Left cardiac atrium (tissue), 4 donors: ENCODE data around the gene TRAF3IP1. TPM values are rescaled to one million over a fixed set of nuclear protein-coding genes. Genes with fewer than 3 reads are reported as not detected.
"Not testable (repeated sequence)": the region's sequence is repeated elsewhere in the genome, so short reads cannot be mapped to it uniquely, and the experiment has no call there.

Source experiments
- ATAC-seq, 2 donors: fragments of 200-7000 bp; cut with Tn5 transposase; one replicate each; pipeline ENCODE4 v1.9.1; 2020; ENCODE audit warnings: mild to moderate bottlenecking in 2 of 2, moderate library complexity in 2 of 2
- DNase-seq: peaks from one replicate; pipeline ENCODE4 v3.0.0-alpha.2; 2020
- intact Hi-C, 2 donors: fragments of 100-400 bp; cut with DNase I; formaldehyde crosslinking; loops; one replicate each; pipeline versions ENCODE4 v1.14.1 to v1.15.1; 2022 to 2023
- total RNA-seq, 2 donors: library from RNA; stranded (reverse); fragmentation: NEBNext Ultra II Directional; extraction: Animal tissue kit (Norgen Biotek cat#: 25700); gene quantifications; one replicate each; pipeline ENCODE4 v1.2.1, GENCODE V29; 2021
- donor health status: DM: no; HTN: yes; CAD: no.
- donor health status: DM: no; HTN: yes; CAD: no; lungs with severe emphysema.
- donor health status: DM: yes; HTN: yes; CAD: no.
- donor health status: Dilated cardiomyopathy.

The TRAF3IP1 gene
- total RNA-seq, 2 donors from 2014 or later = 12.1 to 14.2 TPM

- ATAC-seq = no peak
- intact Hi-C loops = no loop called here
Measured at GRCh38 chr2:238391042-238391689, 70.8 kb downstream of the TRAF3IP1 start.

DNA sequence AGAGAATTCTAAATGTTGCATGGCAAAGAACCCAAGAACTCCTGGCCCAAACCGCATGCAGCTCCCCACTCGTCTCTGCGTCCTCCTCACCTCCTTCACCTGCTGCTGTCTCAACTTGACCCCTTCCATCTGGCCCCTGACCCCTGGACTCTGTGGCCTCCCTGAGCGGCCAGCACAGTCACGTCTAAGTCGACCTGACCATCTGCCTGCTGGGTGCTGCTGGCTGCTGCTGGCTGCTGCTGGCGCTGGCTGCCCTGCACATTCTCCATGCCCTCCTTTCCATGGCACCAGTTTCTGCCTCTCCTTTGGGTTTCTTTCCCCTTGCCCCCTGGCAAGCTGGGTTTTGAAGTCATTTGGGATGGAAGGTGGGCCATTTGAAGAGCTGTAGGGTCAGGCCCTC, 76.3 kb downstream of the TRAF3IP1 start:
- intact Hi-C loops = no loop called here
- no peak for ATAC-seq

More at GRCh38 chr2:238391042-238391689, 70.8 kb downstream of the TRAF3IP1 start:
- DNase-seq = no peak

GRCh38 chr2:238397356-238397755, 77.0 kb downstream of the TRAF3IP1 start:
- ATAC-seq = no peak
- DNase-seq = no peak
- intact Hi-C loops = no loop called here

More for the DNA sequence above, 76.3 kb downstream of the TRAF3IP1 start:
- DNase-seq = no peak

DNA sequence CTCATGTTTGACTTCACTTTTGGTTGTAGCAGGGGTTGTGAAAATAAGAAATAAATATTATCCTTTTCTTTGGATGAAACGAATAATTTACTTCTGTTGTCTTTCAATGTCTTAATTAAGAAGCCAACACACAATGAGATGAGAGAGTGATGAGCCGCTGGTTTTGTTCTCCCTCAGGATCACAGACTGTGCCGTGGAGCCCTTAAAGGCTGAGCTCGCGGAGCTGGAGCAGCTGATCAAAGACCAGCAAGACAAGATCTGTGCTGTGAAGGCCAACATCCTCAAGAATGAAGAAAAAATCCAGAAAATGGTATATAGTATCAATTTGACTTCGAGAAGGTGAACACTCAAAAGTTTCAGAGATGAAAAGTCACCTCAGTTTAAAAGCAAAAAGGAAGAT, 78.3 kb downstream of the TRAF3IP1 start:
- intact Hi-C loops = no loop called here
- DNase-seq (no peak), ATAC-seq (no peak)

GRCh38 chr2:238399094-238399493, 78.8 kb downstream of the TRAF3IP1 start:
- intact Hi-C loops = no loop called here

DNA sequence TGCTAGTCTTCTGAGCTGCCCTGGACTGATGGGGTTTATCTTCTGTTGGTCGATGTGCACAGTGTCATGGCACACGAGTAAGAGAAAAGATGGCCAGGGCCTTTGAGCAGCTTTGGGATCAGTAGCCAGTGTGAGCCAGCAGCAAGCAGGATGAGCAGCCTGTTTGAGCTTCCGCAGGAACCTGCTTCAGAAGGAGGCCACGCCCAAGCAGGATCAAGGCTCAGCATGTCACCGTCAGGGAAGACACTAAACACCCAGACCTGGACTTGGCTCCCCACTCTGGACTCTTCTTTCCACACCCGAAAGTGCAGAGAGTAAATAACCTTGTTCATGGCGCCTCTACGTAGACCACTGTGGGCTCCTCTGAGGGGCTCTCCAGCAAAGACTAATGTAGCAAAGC, 81.2 kb downstream of the TRAF3IP1 start:
- intact Hi-C loops = no loop called here
- no peak for DNase-seq
- no peak for ATAC-seq

More at GRCh38 chr2:238399094-238399493, 78.8 kb downstream of the TRAF3IP1 start:
- ATAC-seq (no peak), DNase-seq (no peak)

DNA sequence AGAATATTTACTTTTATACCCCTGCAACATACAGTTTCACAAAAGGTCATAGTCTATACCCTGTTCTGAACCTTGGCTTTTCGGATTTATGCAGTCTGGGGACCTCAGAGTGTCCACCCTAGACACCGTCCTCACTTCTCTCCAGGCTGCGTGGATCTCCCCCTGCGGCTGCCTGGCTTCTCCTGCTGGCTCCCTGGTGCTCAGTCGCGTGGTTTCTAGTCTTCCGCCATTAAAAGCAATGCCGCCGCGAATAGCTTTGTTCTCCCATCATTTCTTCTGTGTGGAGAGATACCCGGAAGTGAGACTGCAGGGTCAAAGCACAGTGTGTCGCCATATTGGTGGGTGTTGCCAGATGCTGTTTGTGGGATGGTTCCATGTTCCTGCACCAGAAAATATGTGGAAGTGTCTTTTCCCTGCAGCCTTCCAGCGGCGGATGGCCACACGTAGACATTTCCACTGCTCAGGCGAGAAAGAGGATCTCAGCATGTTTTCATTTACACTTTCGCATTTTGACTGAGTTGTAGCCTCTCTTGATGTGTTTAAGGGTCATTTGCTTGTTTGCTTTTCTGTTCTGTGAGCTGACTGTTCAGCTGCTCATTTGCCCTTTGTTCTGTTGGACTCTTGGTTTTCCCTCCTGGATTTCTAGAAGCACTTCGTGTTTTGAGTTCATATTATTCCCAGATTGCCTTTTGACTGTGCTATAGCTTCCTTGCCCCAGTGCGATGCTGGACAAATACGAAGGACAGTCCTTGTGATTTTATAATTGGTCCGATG, 83.5 kb downstream of the TRAF3IP1 start:
- no peak for DNase-seq
- intact Hi-C loops = no loop called here
- no peak for ATAC-seq

GRCh38 chr2:238404406-238405216, 84.3 kb downstream of the TRAF3IP1 start:
- intact Hi-C loops = no loop called here
- ATAC-seq (no peak), DNase-seq (no peak)

GRCh38 chr2:238405217-238405555, 84.9 kb downstream of the TRAF3IP1 start:
- intact Hi-C loops = not testable (repeated sequence)

DNA sequence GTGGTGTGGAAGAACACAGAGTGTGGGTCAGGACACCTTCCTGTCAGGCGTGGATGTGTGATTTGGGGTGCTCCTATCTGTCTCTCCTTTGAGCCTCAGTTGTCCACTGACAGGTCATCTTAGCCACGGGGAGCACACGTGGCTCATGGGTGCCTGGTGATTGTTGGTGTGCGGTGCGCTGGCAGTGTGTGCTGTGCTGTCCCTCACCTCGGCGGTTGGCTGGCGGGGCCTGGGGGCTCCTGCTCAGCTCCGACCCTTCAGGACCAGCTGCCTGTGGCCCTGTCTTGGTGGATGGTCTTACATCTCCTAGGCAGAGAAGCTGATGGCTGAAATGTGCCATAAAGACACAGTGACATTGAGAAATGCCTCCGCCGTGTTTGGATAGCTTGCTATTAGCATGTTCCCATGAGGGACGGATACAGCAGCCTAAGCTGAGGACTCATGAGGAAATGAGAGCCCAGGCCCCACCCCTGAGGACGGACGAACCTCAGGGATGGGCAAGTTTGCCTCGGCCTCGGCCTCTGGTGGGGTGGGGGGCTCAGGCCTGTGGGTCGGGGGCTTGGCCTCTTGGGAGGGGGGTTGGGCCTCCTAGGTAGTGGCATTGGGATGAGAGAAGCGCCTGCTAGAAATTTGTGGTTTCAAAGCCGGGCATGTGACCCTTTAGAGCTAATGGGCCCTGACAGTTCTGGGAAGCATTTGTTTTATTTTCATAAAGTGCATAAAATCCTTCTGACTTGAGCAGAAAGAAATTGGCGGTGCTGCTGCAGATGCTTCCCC, 86.1 kb downstream of the TRAF3IP1 start:
- no peak for DNase-seq
- intact Hi-C loops = no loop called here
- ATAC-seq = no peak

More at GRCh38 chr2:238405217-238405555, 84.9 kb downstream of the TRAF3IP1 start:
- not testable (repeated sequence) for DNase-seq, ATAC-seq

- no peak for ATAC-seq
- DNase-seq = no peak
- intact Hi-C loops = no loop called here
Measured at GRCh38 chr2:238406998-238407285, 86.6 kb downstream of the TRAF3IP1 start.

DNA sequence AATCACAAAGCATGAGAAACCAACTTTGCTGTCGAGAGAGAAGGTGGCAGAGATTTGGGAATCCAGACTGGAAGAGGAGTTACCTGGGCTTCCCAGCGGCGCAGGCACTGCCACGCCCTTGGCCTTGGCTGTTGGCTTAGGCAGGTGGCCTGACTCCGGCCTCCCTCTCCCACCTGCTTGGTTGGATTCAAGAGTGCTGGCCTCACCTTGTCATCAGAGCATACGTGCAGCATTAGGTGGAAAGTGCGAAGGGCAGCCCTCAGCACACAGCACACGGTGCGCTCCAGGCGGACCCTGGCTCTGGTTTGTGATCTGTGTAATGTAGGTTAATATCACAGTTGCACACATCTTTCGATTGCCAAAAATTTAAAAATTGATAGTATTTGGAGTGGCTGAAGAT, 87.2 kb downstream of the TRAF3IP1 start:
- intact Hi-C loops = no loop called here
- no peak for ATAC-seq
- no peak for DNase-seq

DNA sequence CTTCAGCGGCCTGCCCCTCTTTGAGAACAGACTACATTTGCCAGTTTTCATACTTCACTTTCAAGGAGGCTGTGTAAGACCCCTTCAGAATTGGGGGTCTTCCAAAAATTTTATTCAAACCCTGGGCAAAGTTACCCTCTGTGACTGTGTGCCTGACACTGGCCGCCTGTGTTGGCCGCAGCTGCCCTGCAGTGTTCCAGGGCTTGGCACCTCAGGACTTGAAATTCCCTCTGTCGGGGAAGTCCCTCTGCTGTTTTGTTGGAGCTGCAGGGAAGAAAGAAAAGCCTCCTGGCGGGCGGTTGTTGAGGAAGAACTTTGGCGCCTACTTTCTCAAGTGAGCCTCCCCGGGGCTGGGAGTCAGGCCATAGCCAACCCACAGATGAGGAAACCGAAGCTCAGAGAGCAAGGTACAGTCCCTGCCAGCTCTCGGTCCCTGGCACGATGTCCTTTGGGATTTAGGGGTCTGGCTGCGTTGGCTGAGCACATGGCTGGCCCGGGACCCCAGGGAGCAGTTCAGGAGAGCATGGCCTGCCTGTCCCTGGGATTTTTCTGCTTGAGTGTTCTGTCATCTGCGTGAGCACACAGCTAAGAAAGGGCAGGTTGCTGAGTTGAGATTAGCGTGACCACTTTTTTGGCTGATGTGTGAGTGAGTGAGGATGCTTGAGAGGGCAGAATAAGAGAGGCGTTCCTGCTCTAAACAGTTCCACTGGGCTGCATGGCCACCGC, 88.5 kb downstream of the TRAF3IP1 start:
- intact Hi-C loops = no loop called here
- DNase-seq (no peak), ATAC-seq (no peak)

DNA sequence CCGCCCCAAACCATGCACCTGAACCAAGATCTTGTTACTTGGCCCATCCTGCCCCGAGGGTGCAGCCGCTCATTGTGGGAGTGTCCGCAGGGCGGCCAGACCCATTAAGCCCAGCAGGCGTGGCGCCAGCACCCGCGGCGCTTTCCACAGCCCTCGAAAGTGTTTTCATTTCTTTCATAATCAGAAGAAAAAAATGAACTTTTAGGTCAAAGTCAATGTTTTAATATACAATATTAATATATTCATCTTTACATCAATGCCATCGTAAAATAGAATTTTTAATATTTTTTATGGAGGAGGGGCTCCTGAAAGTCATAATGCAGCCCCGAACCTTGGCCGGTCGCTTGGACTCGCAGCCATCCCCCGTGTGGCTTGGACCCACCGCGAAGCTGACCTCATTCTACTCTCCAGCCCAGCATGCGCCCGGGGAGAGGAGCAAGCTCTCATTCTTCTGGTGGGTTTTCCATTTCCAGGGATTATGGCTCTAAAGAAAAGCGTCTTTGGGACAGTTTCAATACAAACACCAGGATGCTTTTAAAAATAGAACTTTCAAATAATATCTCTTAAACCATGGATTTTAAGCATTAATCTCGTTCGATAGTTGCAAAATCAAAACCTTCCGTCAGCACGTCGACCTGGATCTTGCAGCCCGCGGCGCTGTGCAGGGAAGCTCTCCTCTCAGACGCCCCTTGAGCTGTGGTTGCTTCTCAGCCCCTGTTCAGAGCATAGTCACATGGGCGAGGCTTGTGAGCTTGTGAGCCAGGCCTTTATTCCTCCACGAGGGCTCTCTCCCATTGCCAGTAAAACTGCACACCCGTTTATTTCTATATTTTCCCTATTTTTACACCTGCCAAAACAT, 89.3 kb downstream of the TRAF3IP1 start:
- intact Hi-C loops = no loop called here
- DNase-seq (no peak), ATAC-seq (no peak)

GRCh38 chr2:238412067-238412767, 91.9 kb downstream of the TRAF3IP1 start:
- ATAC-seq (no peak), DNase-seq (no peak)
- intact Hi-C loops = no loop called here

DNA sequence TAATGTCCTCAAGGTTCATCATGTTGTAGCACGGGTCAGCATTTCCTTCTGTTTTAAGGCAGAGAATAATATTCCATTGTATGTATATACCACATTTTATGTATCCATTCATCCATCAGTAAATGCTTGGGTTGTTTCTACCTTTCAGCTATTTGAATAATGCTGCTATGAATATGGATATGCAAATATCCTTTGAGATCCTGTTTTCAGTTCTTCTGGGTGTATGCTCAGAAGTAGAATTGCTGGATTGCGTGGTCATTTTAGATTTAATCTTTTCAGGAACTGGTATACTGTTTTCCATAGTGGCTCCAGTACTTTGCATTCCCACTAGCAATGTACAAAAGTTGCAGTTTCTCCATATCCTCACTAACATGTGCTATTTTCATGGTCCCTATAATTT, 93.0 kb downstream of the TRAF3IP1 start:
- intact Hi-C loops = no loop called here
- DNase-seq (no peak), ATAC-seq (no peak)

- DNase-seq (no peak), ATAC-seq (no peak)
- intact Hi-C loops = no loop called here
Measured at GRCh38 chr2:238415036-238415764, 94.9 kb downstream of the TRAF3IP1 start.
